Ishikawa (cell line): Measurements from ENCODE around the gene FGF21.

Experiments used
- CEBPB ChIP-seq: IDR thresholded peaks from 2 replicates; pipeline ENCODE4 v1.6.1; 2012
- CREB1 ChIP-seq: IDR thresholded peaks from 2 replicates; pipeline ENCODE4 v1.6.1; 2012; ENCODE audit warnings: low read depth
- EGR1 ChIP-seq: IDR thresholded peaks from 2 replicates; pipeline ENCODE4 v1.6.1; 2012
- EP300 ChIP-seq: IDR thresholded peaks from 2 replicates; pipeline ENCODE4 v1.6.1; 2012; ENCODE audit warnings: borderline replicate concordance
- FOXM1 ChIP-seq: IDR thresholded peaks from 2 replicates; pipeline ENCODE4 v1.6.1; 2012; ENCODE audit warnings: low read depth, borderline replicate concordance
- MAX ChIP-seq: IDR thresholded peaks from 2 replicates; pipeline ENCODE4 v1.6.1; 2012
- NFIC ChIP-seq: IDR thresholded peaks from 2 replicates; pipeline ENCODE4 v1.6.1; 2012
- RAD21 ChIP-seq: IDR thresholded peaks from 2 replicates; pipeline ENCODE4 v1.6.1; 2012; ENCODE audit warnings: low read depth
- TAF1 ChIP-seq: IDR thresholded peaks from 2 replicates; pipeline ENCODE4 v1.6.1; 2012; ENCODE audit warnings: low read depth, mild to moderate bottlenecking
- TCF12 ChIP-seq: IDR thresholded peaks from 2 replicates; pipeline ENCODE4 v1.6.1; 2012; ENCODE audit warnings: low read depth
- TEAD4 ChIP-seq: IDR thresholded peaks from 2 replicates; pipeline ENCODE4 v1.6.1; 2012
- YY1 ChIP-seq: IDR thresholded peaks from 2 replicates; pipeline ENCODE4 v1.6.1; 2012; ENCODE audit warnings: low read depth
- ZBTB7A ChIP-seq: IDR thresholded peaks from 2 replicates; pipeline ENCODE4 v1.6.1; 2012; ENCODE audit warnings: low read depth
- TF ChIP-seq, protein P1 (sequence below): IDR thresholded peaks from 2 replicates; pipeline ENCODE4 v1.6.1; 2012; ENCODE audit warnings: low read depth, mild to moderate bottlenecking
- TF ChIP-seq, protein P2 (sequence below): IDR thresholded peaks from 2 replicates; pipeline ENCODE4 v1.6.1; 2012

Gene FGF21

DNA sequence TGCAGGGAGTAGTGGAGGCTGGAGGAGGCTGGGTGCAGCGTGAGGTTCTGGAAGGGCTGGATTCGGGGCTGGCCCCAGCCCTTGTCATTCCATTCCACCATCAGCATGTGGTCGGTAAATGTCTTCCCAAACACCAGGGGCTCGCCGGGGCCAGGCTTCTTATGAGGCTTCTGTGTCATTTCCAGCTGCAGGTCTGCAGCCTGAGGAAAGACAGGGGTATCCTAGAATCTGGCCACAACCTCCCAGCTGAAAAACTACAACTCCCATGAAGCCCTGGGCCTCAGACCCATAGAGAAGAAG is 51.1 kb downstream of the FGF21 start:
- TF ChIP-seq FOXM1 (no peak), CREB1 (no peak), TAF1 (no peak), TCF12 (no peak), NFIC (no peak), ZBTB7A (no peak), RAD21 (no peak), CEBPB (no peak), EGR1 (no peak), TEAD4 (no peak), YY1 (no peak), MAX (no peak)
- TF ChIP-seq, protein P1, sequence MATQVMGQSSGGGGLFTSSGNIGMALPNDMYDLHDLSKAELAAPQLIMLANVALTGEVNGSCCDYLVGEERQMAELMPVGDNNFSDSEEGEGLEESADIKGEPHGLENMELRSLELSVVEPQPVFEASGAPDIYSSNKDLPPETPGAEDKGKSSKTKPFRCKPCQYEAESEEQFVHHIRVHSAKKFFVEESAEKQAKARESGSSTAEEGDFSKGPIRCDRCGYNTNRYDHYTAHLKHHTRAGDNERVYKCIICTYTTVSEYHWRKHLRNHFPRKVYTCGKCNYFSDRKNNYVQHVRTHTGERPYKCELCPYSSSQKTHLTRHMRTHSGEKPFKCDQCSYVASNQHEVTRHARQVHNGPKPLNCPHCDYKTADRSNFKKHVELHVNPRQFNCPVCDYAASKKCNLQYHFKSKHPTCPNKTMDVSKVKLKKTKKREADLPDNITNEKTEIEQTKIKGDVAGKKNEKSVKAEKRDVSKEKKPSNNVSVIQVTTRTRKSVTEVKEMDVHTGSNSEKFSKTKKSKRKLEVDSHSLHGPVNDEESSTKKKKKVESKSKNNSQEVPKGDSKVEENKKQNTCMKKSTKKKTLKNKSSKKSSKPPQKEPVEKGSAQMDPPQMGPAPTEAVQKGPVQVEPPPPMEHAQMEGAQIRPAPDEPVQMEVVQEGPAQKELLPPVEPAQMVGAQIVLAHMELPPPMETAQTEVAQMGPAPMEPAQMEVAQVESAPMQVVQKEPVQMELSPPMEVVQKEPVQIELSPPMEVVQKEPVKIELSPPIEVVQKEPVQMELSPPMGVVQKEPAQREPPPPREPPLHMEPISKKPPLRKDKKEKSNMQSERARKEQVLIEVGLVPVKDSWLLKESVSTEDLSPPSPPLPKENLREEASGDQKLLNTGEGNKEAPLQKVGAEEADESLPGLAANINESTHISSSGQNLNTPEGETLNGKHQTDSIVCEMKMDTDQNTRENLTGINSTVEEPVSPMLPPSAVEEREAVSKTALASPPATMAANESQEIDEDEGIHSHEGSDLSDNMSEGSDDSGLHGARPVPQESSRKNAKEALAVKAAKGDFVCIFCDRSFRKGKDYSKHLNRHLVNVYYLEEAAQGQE = no peak
- TF ChIP-seq, protein P2, sequence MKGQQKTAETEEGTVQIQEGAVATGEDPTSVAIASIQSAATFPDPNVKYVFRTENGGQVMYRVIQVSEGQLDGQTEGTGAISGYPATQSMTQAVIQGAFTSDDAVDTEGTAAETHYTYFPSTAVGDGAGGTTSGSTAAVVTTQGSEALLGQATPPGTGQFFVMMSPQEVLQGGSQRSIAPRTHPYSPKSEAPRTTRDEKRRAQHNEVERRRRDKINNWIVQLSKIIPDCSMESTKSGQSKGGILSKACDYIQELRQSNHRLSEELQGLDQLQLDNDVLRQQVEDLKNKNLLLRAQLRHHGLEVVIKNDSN = no peak

GRCh38 chr19:48806818-48807589 is 51.7 kb downstream of the FGF21 start:
- no peak for TF ChIP-seq TAF1
- TF ChIP-seq, protein P1 = no peak
- no peak for TF ChIP-seq EP300
- no peak for TF ChIP-seq RAD21
- TF ChIP-seq EGR1 = no peak
- no peak for TF ChIP-seq CEBPB
- TF ChIP-seq, protein P2 = no peak
- no peak for TF ChIP-seq TCF12
- TF ChIP-seq MAX = no peak
- TF ChIP-seq FOXM1 = no peak
- no peak for TF ChIP-seq YY1
- no peak for TF ChIP-seq NFIC
- TF ChIP-seq CREB1 = no peak
- no peak for TF ChIP-seq TEAD4

GRCh38 chr19:48807590-48808308 is 52.4 kb downstream of the FGF21 start:
- no peak for TF ChIP-seq MAX
- TF ChIP-seq EGR1 = no peak
- TF ChIP-seq, protein P2 = no peak
- no peak for TF ChIP-seq FOXM1
- TF ChIP-seq RAD21 = no peak
- TF ChIP-seq YY1 = no peak
- TF ChIP-seq TCF12 = no peak
- no peak for TF ChIP-seq CREB1
- no peak for TF ChIP-seq ZBTB7A
- TF ChIP-seq CEBPB = no peak
- no peak for TF ChIP-seq TEAD4
- no peak for TF ChIP-seq EP300
- TF ChIP-seq TAF1 = no peak
- no peak for TF ChIP-seq NFIC
- TF ChIP-seq, protein P1 = no peak
